NOMO-1 treated with DMSO at 0.1 percent for 48 hours (cell line): ENCODE results near the gene MMEL1.
"Not testable (repeated sequence)": the region's sequence is repeated elsewhere in the genome, so short reads cannot be mapped to it uniquely, and the experiment has no call there.

Experiments
- DNase-seq: peaks from one replicate; lab custom pipeline; 2025; ENCODE audit not compliant: unreplicated experiment; lab: John Stamatoyannopoulos, UW

The MMEL1 gene

GRCh38 chr1:2577565-2578075, 55.2 kb downstream of the MMEL1 start:
- not testable (repeated sequence) for DNase-seq

- no peak for DNase-seq
These were observed 56.8 kb downstream of the MMEL1 start for GRCh38 chr1:2575801-2576663.

- DNase-seq, result no peak
These were observed 58.5 kb downstream of the MMEL1 start for GRCh38 chr1:2574350-2574749.

GRCh38 chr1:2573250-2573920, 59.4 kb downstream of the MMEL1 start:
- DNase-seq, result no peak

- DNase-seq, result no peak
These were observed 61.5 kb downstream of the MMEL1 start for GRCh38 chr1:2571348-2571747.

GRCh38 chr1:2570332-2570731, 62.5 kb downstream of the MMEL1 start:
- no peak for DNase-seq

GRCh38 chr1:2569703-2570102, 63.1 kb downstream of the MMEL1 start:
- DNase-seq, result not testable (repeated sequence)

- DNase-seq, result no peak
These were observed 63.8 kb downstream of the MMEL1 start for GRCh38 chr1:2569060-2569459.

- not testable (repeated sequence) for DNase-seq
These were observed 64.5 kb downstream of the MMEL1 start for GRCh38 chr1:2568187-2568816.

GRCh38 chr1:2567083-2567679, 65.6 kb downstream of the MMEL1 start:
- DNase-seq, result no peak

GRCh38 chr1:2566101-2567045, 66.4 kb downstream of the MMEL1 start:
- DNase-seq, result no peak

GRCh38 chr1:2564815-2565374, 67.9 kb downstream of the MMEL1 start:
- DNase-seq, result no peak

GRCh38 chr1:2564006-2564814, 68.6 kb downstream of the MMEL1 start:
- no peak for DNase-seq

- DNase-seq, result no peak
These were observed 69.6 kb downstream of the MMEL1 start for GRCh38 chr1:2563205-2563604.

- DNase-seq, result no peak
These were observed 70.6 kb downstream of the MMEL1 start for GRCh38 chr1:2561898-2562895.

GRCh38 chr1:2561446-2561845, 71.4 kb downstream of the MMEL1 start:
- no peak for DNase-seq

- no peak for DNase-seq
These were observed 72.3 kb downstream of the MMEL1 start for GRCh38 chr1:2560299-2561073.
